Neural cell (in vitro differentiated cells): ENCODE data around the gene ZNF382.

Experiments used
- CTCF ChIP-seq: fragments of 450-650 bp; IDR thresholded peaks from 2 replicates; pipeline ENCODE4 v1.5.1; 2014; ENCODE audit warnings: antibody characterized with exemption, mild to moderate bottlenecking, moderate library complexity; ENCODE audit not compliant: poor library complexity, severe bottlenecking
- MXI1 ChIP-seq: fragments of 450-650 bp; conservative IDR thresholded peaks from 2 replicates; pipeline ENCODE4 v1.6.1; 2014; ENCODE audit warnings: antibody characterized with exemption, mild to moderate bottlenecking; ENCODE audit not compliant: poor library complexity, severe bottlenecking
- SMC3 ChIP-seq: fragments of 450-650 bp; conservative IDR thresholded peaks from 2 replicates; pipeline ENCODE4 v1.6.1; 2014; ENCODE audit warnings: antibody characterized with exemption, mild to moderate bottlenecking, moderate library complexity; ENCODE audit not compliant: poor library complexity

- TF ChIP-seq SMC3 (no peak), MXI1 (no peak), CTCF (no peak)
Observed at GRCh38 chr19:36652958-36653357, 47.8 kb downstream of the ZNF382 start.
